GM18951 (cell line): Measurements from ENCODE around the gene MFAP3L.
"Not testable (repeated sequence)": the region's sequence is repeated elsewhere in the genome, so short reads cannot be mapped to it uniquely, and the experiment has no call there.

Experiments
- POLR2A ChIP-seq: IDR thresholded peaks from 4 replicates; pipeline ENCODE4 v1.6.1; 2011; ENCODE audit warnings: mild to moderate bottlenecking; ENCODE audit not compliant: insufficient read length, insufficient read depth; ENCODE audit errors: extremely low read depth
- in situ Hi-C: fragments of 300-500 bp; cut with MboI; formaldehyde crosslinking; loops from one replicate; pipeline ENCODE4 v1.12.0; 2022; ENCODE audit warnings: low sequenced_read_pairs, mixed read lengths, inconsistent platforms; ENCODE audit not compliant: unreplicated experiment

Gene MFAP3L

DNA sequence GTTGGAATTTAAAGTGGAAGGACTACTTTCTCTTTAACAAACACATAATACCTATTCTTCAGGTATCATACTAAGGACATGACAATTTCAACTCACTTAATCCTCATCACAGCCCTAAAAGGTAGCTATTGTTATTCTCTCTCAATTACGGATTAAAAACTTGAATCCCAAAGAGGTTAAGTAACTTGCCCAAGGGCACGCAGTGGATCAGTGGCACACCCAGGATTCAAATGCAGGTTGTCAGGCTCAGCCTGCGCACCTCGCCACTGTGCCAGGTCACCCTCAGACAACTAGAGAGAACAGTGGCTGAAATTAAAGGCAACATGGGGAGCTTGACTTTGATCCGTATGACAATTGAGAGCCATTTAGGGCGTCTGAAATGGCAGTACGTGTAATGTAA, 67.6 kb downstream of the MFAP3L start:
- TF ChIP-seq POLR2A = no peak
- in situ Hi-C loops = no loop called here

DNA sequence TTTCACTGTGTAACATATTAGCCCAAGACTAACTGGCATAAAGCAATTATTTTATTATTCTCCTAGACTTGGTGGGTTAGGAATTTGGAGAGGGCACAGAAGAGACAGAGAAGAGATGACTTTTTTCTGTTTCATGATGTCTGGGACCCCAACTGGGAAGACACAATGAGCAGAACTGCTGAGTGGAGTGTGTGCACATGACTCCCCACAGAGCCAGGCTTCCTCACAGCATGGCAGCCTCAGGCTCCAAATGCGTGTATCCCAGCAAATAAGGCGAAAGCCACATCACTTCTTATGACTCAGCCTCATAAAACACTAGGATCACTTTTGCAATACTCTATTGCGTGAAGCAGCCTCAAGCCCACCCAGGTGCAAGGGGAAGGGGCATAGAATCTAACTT, 68.4 kb downstream of the MFAP3L start:
- in situ Hi-C loops = no loop called here
- no peak for TF ChIP-seq POLR2A

- in situ Hi-C loops = no loop called here
- no peak for TF ChIP-seq POLR2A
Measured at GRCh38 chr4:169956091-169956843, 69.9 kb downstream of the MFAP3L start.

- TF ChIP-seq POLR2A = no peak
Measured at GRCh38 chr4:169955521-169955920, 70.7 kb downstream of the MFAP3L start.

DNA sequence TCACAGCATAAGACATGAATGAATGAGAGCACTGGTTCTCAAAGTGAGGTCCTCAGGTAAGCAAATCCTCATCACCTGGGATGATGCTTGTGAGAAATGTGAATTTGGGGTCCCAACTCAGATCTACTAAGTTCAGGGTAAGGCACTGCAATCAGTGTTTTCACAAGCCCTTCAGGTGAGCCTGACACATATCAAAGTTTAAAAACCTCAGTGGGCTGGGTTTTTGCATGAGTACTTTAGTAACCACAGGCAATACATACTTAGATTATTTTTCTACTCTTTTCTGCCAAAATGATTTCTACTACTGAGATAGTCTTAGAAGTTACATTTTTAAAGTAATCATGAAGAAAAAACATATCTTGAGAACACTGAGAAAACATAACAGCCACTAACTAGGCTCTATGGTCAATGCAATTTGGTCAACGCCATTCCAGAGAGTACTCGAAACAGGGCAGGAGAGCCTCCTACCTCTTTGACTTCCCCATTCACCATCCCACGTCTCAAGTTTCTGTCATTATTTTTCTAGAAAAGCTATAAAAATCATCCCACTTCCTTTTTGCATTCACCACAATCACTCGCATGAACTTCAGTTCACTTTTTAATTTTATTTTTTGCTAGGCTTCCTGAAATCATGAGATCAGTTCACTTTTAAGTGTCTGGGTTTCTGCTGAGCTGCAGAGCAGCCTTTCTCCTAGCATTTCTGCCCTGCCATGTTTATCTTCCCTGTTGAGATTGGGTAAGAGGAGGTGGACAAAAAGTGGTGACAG, 73.8 kb downstream of the MFAP3L start:
- in situ Hi-C loops = no loop called here
- no peak for TF ChIP-seq POLR2A

More at GRCh38 chr4:169955521-169955920, 70.7 kb downstream of the MFAP3L start:
- in situ Hi-C loops = no loop called here

DNA sequence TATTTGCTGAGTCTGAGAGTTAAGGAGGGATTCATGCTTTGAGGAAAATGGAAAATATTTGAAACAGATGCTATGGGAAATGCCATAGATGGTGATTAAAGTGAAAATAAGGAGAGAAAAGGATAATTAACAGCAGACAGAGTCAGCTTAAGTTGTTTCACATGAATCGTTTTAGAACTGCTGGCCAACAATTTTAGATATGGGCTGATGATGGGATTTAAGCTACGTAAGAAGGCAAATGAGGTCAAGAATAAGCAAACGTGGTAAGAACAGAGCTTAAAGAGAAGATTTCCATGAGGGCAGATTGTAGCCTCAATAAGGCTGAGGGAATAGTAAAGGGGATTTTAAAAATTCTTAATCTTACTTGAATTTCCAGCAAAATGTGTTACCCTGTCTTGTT, 77.9 kb downstream of the MFAP3L start:
- no peak for TF ChIP-seq POLR2A
- in situ Hi-C loops = no loop called here

DNA sequence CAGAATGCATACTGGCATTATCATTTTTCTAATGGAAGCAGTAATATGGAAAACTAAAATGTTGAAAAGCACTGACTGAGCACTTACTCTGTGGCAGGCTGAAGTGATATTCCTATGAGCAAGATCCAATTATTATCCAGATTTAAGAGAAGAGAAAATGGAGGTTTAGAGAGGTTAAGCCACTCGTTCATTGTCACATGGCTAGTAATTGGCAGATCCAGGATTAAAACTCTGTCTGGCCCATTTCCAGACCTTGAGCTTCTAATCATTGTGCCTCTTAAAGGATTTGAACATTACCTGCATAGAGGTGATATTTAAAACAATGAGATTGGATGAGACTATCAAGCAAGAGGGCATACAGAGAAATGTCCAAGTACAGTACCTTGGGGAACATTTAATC, 80.6 kb downstream of the MFAP3L start:
- TF ChIP-seq POLR2A = no peak
- in situ Hi-C loops = no loop called here

- in situ Hi-C loops = not testable (repeated sequence)
Measured at GRCh38 chr4:169943601-169944000, 82.6 kb downstream of the MFAP3L start.

GRCh38 chr4:169941141-169941540, 85.1 kb downstream of the MFAP3L start:
- in situ Hi-C loops = no loop called here
- no peak for TF ChIP-seq POLR2A

- no peak for TF ChIP-seq POLR2A
Measured at GRCh38 chr4:169940460-169940859, 85.7 kb downstream of the MFAP3L start.

More at GRCh38 chr4:169940460-169940859, 85.7 kb downstream of the MFAP3L start:
- in situ Hi-C loops = no loop called here
